GM12878 (cell line): ENCODE measurements around the gene SH2D7. TPM values are rescaled to one million over a fixed set of nuclear protein-coding genes. Genes with fewer than 3 reads are reported as not detected.

Experiments
- ATAC-seq: fragments of 200-7000 bp; cut with Tn5 transposase; 3 replicates; pipeline ENCODE4 v1.9.1; 2020; ENCODE audit warnings: mild to moderate bottlenecking, moderate library complexity
- BruUV-seq: library from RNA; stranded (reverse); fragments of 400-500 nt; replicated peaks from 2 replicates; lab custom pipeline; 2021; lab: Mats Ljungman, UMichigan
- CTCF ChIA-PET: fragments of 300-600 bp; sonication (Branson Sonifier 250); formaldehyde crosslinking; extraction: SDS; loops from one replicate; lab custom pipeline; 2021; ENCODE audit warnings: inconsistent platforms; lab: Yijun Ruan, JAX
- POLR2A ChIA-PET: fragments of 350-600 bp; formaldehyde crosslinking; extraction: SDS; loops from one replicate; lab custom pipeline; 2021; ENCODE audit warnings: inconsistent platforms; lab: Charles Lee
- RAD21 ChIA-PET: fragments of 300-600 bp; sonication (Branson Sonifier 250); formaldehyde crosslinking; loops from one replicate; lab custom pipeline; 2023; ENCODE audit warnings: antibody characterized with exemption; ENCODE audit not compliant: unreplicated experiment; lab: Charles Lee
- SMC1A ChIA-PET: fragments of 300-600 bp; sonication (Branson Sonifier 250); formaldehyde crosslinking; loops from one replicate; lab custom pipeline; 2023; ENCODE audit not compliant: unreplicated experiment, uncharacterized antibody; lab: Charles Lee
- DNase-seq: peaks from one replicate; pipeline ENCODE4 v3.0.0-alpha.2; 2011; ENCODE audit warnings: low read depth, low spot score
- FAIRE-seq: peaks from 3 replicates; lab custom pipeline; 2011; peaks lifted over from hg19 to GRCh38; lab: Jason Lieb, UNC
- H2AFZ ChIP-seq: 2 replicates; pipeline ENCODE4 v1.6.0; 2011; ENCODE audit warnings: low read depth, low read length, control low read depth; ENCODE audit not compliant: control insufficient read depth
- H3K27ac ChIP-seq: 2 replicates; pipeline ENCODE4 v1.5.1; 2011; ENCODE audit warnings: control low read depth; ENCODE audit not compliant: control insufficient read depth, insufficient read depth
- H3K27me3 ChIP-seq, 2 experiments: replicated peaks in 1 of 2; 2 replicates each; pipeline versions ENCODE4 v1.6.0 to v1.6.1; 2011; ENCODE audit warnings: low read length in 1 of 2; ENCODE audit not compliant: control insufficient read depth in 2 of 2, insufficient read depth in 2 of 2
- H3K36me3 ChIP-seq, 2 experiments: 2 replicates each; pipeline ENCODE4 v1.5.1; 2011; ENCODE audit warnings: low read length in 1 of 2; ENCODE audit not compliant: control insufficient read depth in 2 of 2, insufficient read depth in 2 of 2
- H3K4me1 ChIP-seq: 2 replicates; pipeline ENCODE4 v1.6.1; 2011; ENCODE audit warnings: mild to moderate bottlenecking, low read length, moderate library complexity, mixed read lengths; ENCODE audit not compliant: control insufficient read depth, insufficient read depth
- H3K4me2 ChIP-seq: 2 replicates; pipeline ENCODE4 v1.6.0; 2011; ENCODE audit warnings: control low read depth; ENCODE audit not compliant: control insufficient read depth, insufficient read depth
- H3K4me3 ChIP-seq: fragments of 200-600 bp; sonication (generic); 2 replicates; pipeline ENCODE4 v1.5.1; 2016
- H3K79me2 ChIP-seq: 2 replicates; pipeline ENCODE4 v1.6.0; 2011; ENCODE audit warnings: low read length; ENCODE audit not compliant: control insufficient read depth, insufficient read depth
- H3K9ac ChIP-seq: 2 replicates; pipeline ENCODE4 v1.8.0; 2011; ENCODE audit warnings: low read length, control low read depth, mixed read lengths; ENCODE audit not compliant: control insufficient read depth, insufficient read depth
- H3K9me3 ChIP-seq: replicated peaks from 3 replicates; pipeline ENCODE4 v1.5.1; 2011; ENCODE audit warnings: mild to moderate bottlenecking, low read length; ENCODE audit not compliant: control insufficient read depth, insufficient read depth
- H4K20me1 ChIP-seq: 2 replicates; pipeline ENCODE4 v1.6.0; 2011; ENCODE audit not compliant: control insufficient read depth, insufficient read depth
- BHLHE40 ChIP-seq, 2 experiments: fragments of 450-650 bp in 1 of 2; IDR thresholded peaks; 2 replicates each; pipeline ENCODE4 v1.6.1; 2011 to 2017; ENCODE audit warnings: low read depth in 2 of 2, borderline replicate concordance in 1 of 2, improper control_type of control experiment in 1 of 2, low read length in 1 of 2, mild to moderate bottlenecking in 1 of 2
- CREB1 ChIP-seq: IDR thresholded peaks from 2 replicates; pipeline ENCODE4 v1.6.1; 2012; ENCODE audit warnings: low read depth, mild to moderate bottlenecking, inconsistent platforms
- E4F1 ChIP-seq: fragments of 450-650 bp; IDR thresholded peaks from 2 replicates; pipeline ENCODE4 v1.6.1; 2018; ENCODE audit warnings: borderline replicate concordance, mild to moderate bottlenecking; ENCODE audit not compliant: partially characterized antibody
- IRF4 ChIP-seq: IDR thresholded peaks from 2 replicates; pipeline ENCODE4 v1.6.1; 2011; ENCODE audit warnings: low read depth, low read length
- KLF5 ChIP-seq: fragments of 450-650 bp; IDR thresholded peaks from 2 replicates; pipeline ENCODE4 v1.6.1; 2014; ENCODE audit warnings: mild to moderate bottlenecking; ENCODE audit not compliant: partially characterized antibody
- SUZ12 ChIP-seq: fragments of 200-600 bp; sonication (generic); IDR thresholded peaks from one replicate; pipeline ENCODE4 v1.6.1; 2018; ENCODE audit warnings: antibody characterized with exemption, mild to moderate bottlenecking; ENCODE audit not compliant: unreplicated experiment
- ZSCAN29 ChIP-seq: fragments of 450-650 bp; IDR thresholded peaks from 2 replicates; pipeline ENCODE4 v1.6.1; 2017; ENCODE audit warnings: mild to moderate bottlenecking, moderate library complexity
- WGBS: methylation state at CpG from one replicate; pipeline ENCODE4 v1.1.6; 2016; ENCODE audit warnings: low lambda C conversion rate; ENCODE audit not compliant: insufficient replicate concordance, insufficient coverage; ENCODE audit errors: missing lambda C conversion rate; 5-methylcytosine and 5-hydroxymethylcytosine counted together
- in situ Hi-C: fragments of 300-500 bp; cut with MboI; formaldehyde crosslinking; loops from 9 replicates; pipeline ENCODE4 v1.14.3; 2018; ENCODE audit warnings: mixed read lengths
- intact Hi-C: fragments of 100-400 bp; cut with micrococcal nuclease; formaldehyde crosslinking; loops from one replicate; pipeline ENCODE4 v1.14.2; 2022; ENCODE audit not compliant: unreplicated experiment
- polyA plus RNA-seq, 11 experiments: library from polyadenylated mRNA; depleted of rRNA in 4 of 11; unstranded in 6 of 11; stranded (reverse) in 5 of 11; fragments of >200 nt; fragmentation: Nextera tagmentation in 4 of 11; fragmentation: Illumina TruSeq in 1 of 11; extraction: Ambion mirVana in 4 of 11; extraction: Trizol in 1 of 11; gene quantifications; 1 replicate in 1 of 11; 2 replicates in 10 of 11; pipeline versions ENCODE4 v1.2.1 to v1.2.3, GENCODE V29; 2011 to 2016; ENCODE audit warnings: inconsistent platforms in 2 of 11, missing spikeins in 2 of 11, low read depth in 1 of 11
- total RNA-seq, 4 experiments: library from RNA; depleted of rRNA in 3 of 4; stranded (reverse); fragments of >200 nt in 3 of 4; fragmentation: Illumina TruSeq in 1 of 4; extraction: Trizol in 1 of 4; gene quantifications; 2 replicates each; pipeline versions ENCODE4 v1.2.1 to v1.2.3, GENCODE V29; 2013 to 2021
- TF ChIP-seq, protein P1 (sequence below): IDR thresholded peaks from 2 replicates; pipeline ENCODE4 v1.6.1; 2011; ENCODE audit warnings: borderline replicate concordance, low read depth, mild to moderate bottlenecking, moderate library complexity, mixed read lengths, low read length; ENCODE audit not compliant: insufficient read depth; ENCODE audit errors: extremely low read length

The SH2D7 gene
- total and polyA plus RNA-seq, 10 of the 15 experiments (the other 5 are each of a cell fraction or from before 2014, with no cell fraction given): 0.04 to 0.06 TPM; not detected in 8

DNA sequence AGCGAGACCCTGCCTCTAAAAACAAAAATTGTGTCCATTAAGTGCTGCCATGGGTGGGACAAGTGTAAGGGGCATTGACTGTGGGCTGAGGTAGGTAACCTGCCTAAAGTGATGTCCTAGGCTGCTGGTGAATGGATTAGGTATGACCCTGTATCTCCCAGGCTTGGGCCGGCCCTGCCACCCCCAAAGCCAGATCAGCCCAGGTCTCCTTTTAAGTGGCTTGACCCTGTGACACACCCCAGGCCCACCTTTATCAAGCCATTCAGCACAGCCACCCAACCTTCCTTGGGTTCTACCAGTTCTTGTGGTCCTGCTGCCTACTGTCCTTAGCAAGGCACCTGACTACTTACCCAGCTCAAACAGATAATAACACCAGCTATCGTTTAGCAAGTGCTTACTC is 20.2 kb downstream of the SH2D7 start:
- CTCF ChIA-PET: interaction anchor here (0.6 to 14.0 kb wide), 25 partner anchors 10 to 310 kb away, joined by 3 to 327 read pairs (median 4); partner anchors contain the start of genes CIB2 and TBC1D2B
- H3K36me3 ChIP-seq: no peaks in the 10 kb centered on the region
- RAD21 ChIA-PET: interaction anchor here (0.6 to 10.3 kb wide), 20 partner anchors 12 to 310 kb away, joined by 3 to 157 read pairs (median 4); partner anchors contain the start of gene CIB2
- H3K79me2 ChIP-seq: no peaks in the 10 kb centered on the region
- in situ Hi-C loops: loop anchor here (5.0 to 10.0 kb wide), 4 partner anchors 85 to 602 kb away; no protein-coding TSS in a partner anchor
- no peaks in the 10 kb centered on the region for H3K27me3 ChIP-seq
- no peak overlapping the region for H2AFZ ChIP-seq
- BruUV-seq: no TSS peak
- no peak overlapping the region for H3K9ac ChIP-seq
- no peaks in the 10 kb centered on the region for H3K9me3 ChIP-seq
- H3K4me1 ChIP-seq: no peaks in the 10 kb centered on the region
- POLR2A ChIA-PET: no interaction called here
- no peak for DNase-seq
- no peak overlapping the region for H3K4me2 ChIP-seq
- SMC1A ChIA-PET: interaction anchor here (0.6 to 13.4 kb wide), 19 partner anchors 8 to 599 kb away, joined by 3 to 184 read pairs (median 4); partner anchors contain the start of gene CIB2
- no peaks in the 10 kb centered on the region for H4K20me1 ChIP-seq
- intact Hi-C loops: loop anchor here (5.0 kb wide), 2 partner anchors 310 to 370 kb away; no protein-coding TSS in a partner anchor
- H3K4me3 ChIP-seq: no peak overlapping the region
- TF ChIP-seq CREB1 (no peak), ZSCAN29 (no peak), IRF4 (no peak), KLF5 (no peak), SUZ12 (no peak), E4F1 (no peak), BHLHE40 (IDR thresholded peaks at IDR 0.05; ENCODE audit: borderline replicate concordance in 1 of 2, low read depth in 2 of 2, low read length in 1 of 2) (no peak)
- TF ChIP-seq, protein P1, sequence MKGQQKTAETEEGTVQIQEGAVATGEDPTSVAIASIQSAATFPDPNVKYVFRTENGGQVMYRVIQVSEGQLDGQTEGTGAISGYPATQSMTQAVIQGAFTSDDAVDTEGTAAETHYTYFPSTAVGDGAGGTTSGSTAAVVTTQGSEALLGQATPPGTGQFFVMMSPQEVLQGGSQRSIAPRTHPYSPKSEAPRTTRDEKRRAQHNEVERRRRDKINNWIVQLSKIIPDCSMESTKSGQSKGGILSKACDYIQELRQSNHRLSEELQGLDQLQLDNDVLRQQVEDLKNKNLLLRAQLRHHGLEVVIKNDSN: no peak
- TF ChIP-seq, all 136 proteins: peak for 0
- 8% methylated on average over 3 of the region's 3 CpGs for WGBS
- no peak overlapping the region for H3K27ac ChIP-seq
- FAIRE-seq (no peak), ATAC-seq (no peak)
